HL-60 (cell line): ENCODE measurements around the gene ACSF3.

Experiments used
- CTCF ChIP-seq: IDR thresholded peaks from one replicate; pipeline ENCODE4 v1.5.1; 2011; ENCODE audit warnings: low read length, control low read depth, inconsistent platforms; ENCODE audit not compliant: insufficient read depth
- POLR2AphosphoS5 ChIP-seq: IDR thresholded peaks from 2 replicates; pipeline ENCODE4 v1.6.1; 2012; ENCODE audit warnings: low read depth

GRCh38 chr16:89184677-89184932, 91.0 kb downstream of the ACSF3 start:
- no peak for TF ChIP-seq POLR2AphosphoS5
- no peak for TF ChIP-seq CTCF
